ENCODE measurements around the gene TRIM68.

TRIM68 gene

GRCh38 chr11:4643682-4644081 is 35.7 kb upstream of the TRIM68 start, which contains the start of gene OR51E1:
TSS of gene OR51E1 (plus strand) at chr11:4643982. CDS start at chr11:4652527, 8,545 bp downstream.
- no peak within 1 kb of the TSS for H3K4me3 ChIP-seq (ENCODE audit: low read depth, low read length)
- DNase-seq (ENCODE audit: low read depth), result no peak
- TF ChIP-seq CTCF (IDR thresholded peaks at IDR 0.05; ENCODE audit: low read depth, low read length, missing control alignments), result no peak
- in situ Hi-C loops (cut with HindIII; ENCODE audit: low sequenced_read_pairs), result no loop called here

DNA sequence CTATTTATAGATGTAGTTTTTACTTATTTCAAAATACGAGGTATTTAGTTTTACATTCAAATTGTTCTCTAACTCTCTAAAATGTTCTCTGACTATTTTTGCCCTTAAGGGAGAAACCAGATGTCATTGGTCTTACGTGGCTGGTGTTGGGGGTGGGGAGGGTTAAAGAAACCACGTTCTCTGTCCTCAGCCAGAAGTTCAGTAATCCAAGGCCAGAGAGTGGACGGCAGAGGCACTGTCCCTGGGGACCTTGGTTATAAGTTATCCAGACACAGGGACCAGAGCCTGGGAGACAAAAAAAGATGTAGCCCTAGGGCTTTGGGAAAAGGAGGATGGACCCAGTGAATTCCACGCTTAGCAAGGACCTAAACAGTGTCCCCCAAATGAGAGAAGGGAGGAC is 35.0 kb upstream of the TRIM68 start:
- in situ Hi-C loops (cut with HindIII; ENCODE audit: low sequenced_read_pairs), result no loop called here
- no peak overlapping the region for H3K4me3 ChIP-seq (ENCODE audit: low read depth, low read length)
- DNase-seq (ENCODE audit: low read depth), result no peak
- no peak for TF ChIP-seq CTCF (IDR thresholded peaks at IDR 0.05; ENCODE audit: low read depth, low read length, missing control alignments)

- in situ Hi-C loops (cut with HindIII; ENCODE audit: low sequenced_read_pairs), result no loop called here
- DNase-seq (ENCODE audit: low read depth), result no peak
- no peak overlapping the region for H3K4me3 ChIP-seq (ENCODE audit: low read depth, low read length)
- TF ChIP-seq CTCF (IDR thresholded peaks at IDR 0.05; ENCODE audit: low read depth, low read length, missing control alignments), result no peak
These were observed 34.0 kb upstream of the TRIM68 start for GRCh38 chr11:4642043-4642442.

DNA sequence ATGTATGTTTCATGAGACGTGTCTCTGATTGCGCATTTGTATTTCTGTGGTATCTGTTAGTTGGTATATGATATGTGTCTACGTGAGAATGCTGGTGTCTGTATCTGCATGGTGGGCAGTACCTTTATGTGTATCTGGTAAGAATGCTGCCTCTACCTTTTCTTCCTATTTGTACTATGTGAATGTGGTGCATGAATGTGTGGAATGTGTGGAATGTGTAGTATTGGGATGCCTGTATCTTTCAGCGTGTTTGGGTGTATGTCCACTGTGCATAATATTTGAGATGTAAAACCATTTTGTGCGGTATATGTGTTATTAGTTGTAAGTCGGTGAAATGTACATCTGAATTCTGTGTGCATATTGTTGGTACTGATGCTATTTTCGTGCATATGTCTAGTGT is 33.5 kb upstream of the TRIM68 start:
- H3K4me3 ChIP-seq (ENCODE audit: low read depth, low read length), result no peak overlapping the region
- in situ Hi-C loops (cut with HindIII; ENCODE audit: low sequenced_read_pairs), result no loop called here
- no peak for DNase-seq (ENCODE audit: low read depth)
- TF ChIP-seq CTCF (IDR thresholded peaks at IDR 0.05; ENCODE audit: low read depth, low read length, missing control alignments), result no peak

- DNase-seq (ENCODE audit: low read depth), result no peak
- no peak for TF ChIP-seq CTCF (IDR thresholded peaks at IDR 0.05; ENCODE audit: low read depth, low read length, missing control alignments)
- no peak overlapping the region for H3K4me3 ChIP-seq (ENCODE audit: low read depth, low read length)
- in situ Hi-C loops (cut with HindIII; ENCODE audit: low sequenced_read_pairs), result no loop called here
These were observed 31.9 kb upstream of the TRIM68 start for GRCh38 chr11:4639931-4640330.

DNA sequence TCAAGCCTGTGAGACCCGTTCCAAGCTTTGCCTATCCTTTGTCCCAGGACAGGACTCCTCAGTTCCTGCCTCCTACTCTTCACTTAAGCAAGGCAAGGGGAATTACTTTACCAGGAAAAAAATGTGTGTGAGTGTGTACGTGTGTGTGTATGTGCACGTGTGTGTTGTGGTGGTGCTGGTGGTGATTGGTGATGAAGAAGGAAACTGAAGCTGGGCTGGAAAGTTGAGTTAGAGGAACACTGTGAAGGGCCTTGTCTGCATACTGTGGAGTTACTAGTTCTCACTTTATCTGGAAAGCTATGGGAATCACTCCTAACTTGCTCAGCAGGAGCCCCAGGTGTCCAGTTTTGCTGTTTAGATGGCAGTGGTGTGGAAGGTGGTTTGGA is 29.6 kb upstream of the TRIM68 start:
- no peak for TF ChIP-seq CTCF (IDR thresholded peaks at IDR 0.05; ENCODE audit: low read depth, low read length, missing control alignments)
- no peak overlapping the region for H3K4me3 ChIP-seq (ENCODE audit: low read depth, low read length)
- no peak for DNase-seq (ENCODE audit: low read depth)
- in situ Hi-C loops (cut with HindIII; ENCODE audit: low sequenced_read_pairs), result no loop called here
